ENCODE data around the gene TTLL3.

GRCh38 chr3:9884555-9885165, 74.6 kb downstream of the TTLL3 start:
- no peak for TF ChIP-seq ZNF274 (IDR thresholded peaks at IDR 0.05; ENCODE audit: low read depth, low read length)
- no peak for TF ChIP-seq YY1 (IDR thresholded peaks at IDR 0.05; ENCODE audit: insufficient read depth, insufficient read length)
